Activated T-helper 1 cell treated with Interleukin-2 at 50 U/mL for 16 hours (primary cell): ENCODE results near the gene MYBBP1A.

Experiments
- DNase-seq: peaks from one replicate; pipeline ENCODE4 v3.0.0-alpha.2; 2020; ENCODE audit warnings: low read depth

MYBBP1A gene

GRCh38 chr17:4520060-4520893 is 34.9 kb downstream of the MYBBP1A start:
- no peak for DNase-seq

GRCh38 chr17:4519361-4519788 is 35.8 kb downstream of the MYBBP1A start:
- no peak for DNase-seq

- DNase-seq, result no peak
Observed at GRCh38 chr17:4518901-4519300, 36.3 kb downstream of the MYBBP1A start.

- DNase-seq, result no peak
Observed at GRCh38 chr17:4516735-4517134, 38.4 kb downstream of the MYBBP1A start.

- no peak for DNase-seq
Observed at GRCh38 chr17:4515501-4515900, 39.7 kb downstream of the MYBBP1A start.

- DNase-seq, result no peak
Observed at GRCh38 chr17:4514779-4515178, 40.4 kb downstream of the MYBBP1A start.

GRCh38 chr17:4514206-4514605 is 41.0 kb downstream of the MYBBP1A start:
- DNase-seq, result no peak

- DNase-seq, result no peak
Observed at GRCh38 chr17:4513113-4514032, 41.8 kb downstream of the MYBBP1A start.

GRCh38 chr17:4512156-4513112 is 42.8 kb downstream of the MYBBP1A start:
- DNase-seq, result no peak

- DNase-seq, result no peak
Observed at GRCh38 chr17:4511199-4511932, 43.8 kb downstream of the MYBBP1A start.

- no peak for DNase-seq
Observed at GRCh38 chr17:4510618-4510941, 44.6 kb downstream of the MYBBP1A start.

- no peak for DNase-seq
Observed at GRCh38 chr17:4509923-4510617, 45.1 kb downstream of the MYBBP1A start.

- no peak for DNase-seq
Observed at GRCh38 chr17:4509401-4509800, 45.8 kb downstream of the MYBBP1A start.

- DNase-seq, result no peak
Observed at GRCh38 chr17:4508207-4508606, 47.0 kb downstream of the MYBBP1A start.

- DNase-seq, result no peak
Observed at GRCh38 chr17:4507361-4508111, 47.6 kb downstream of the MYBBP1A start.

GRCh38 chr17:4506892-4507291 is 48.3 kb downstream of the MYBBP1A start:
- no peak for DNase-seq

- DNase-seq, result no peak
Observed at GRCh38 chr17:4506175-4506813, 48.9 kb downstream of the MYBBP1A start.

- no peak for DNase-seq
Observed at GRCh38 chr17:4505187-4505586, 50.0 kb downstream of the MYBBP1A start.

GRCh38 chr17:4504188-4504587 is 51.0 kb downstream of the MYBBP1A start:
- no peak for DNase-seq
